SIG-M5 (cell line): ENCODE results near the gene ADAMTS18.
"Not testable (repeated sequence)": the region's sequence is repeated elsewhere in the genome, so short reads cannot be mapped to it uniquely, and the experiment has no call there.

Experiments
- DNase-seq: peaks from one replicate; lab custom pipeline; 2025; lab: John Stamatoyannopoulos, UW

The ADAMTS18 gene

GRCh38 chr16:77434530-77435271 is at the start of gene ADAMTS18:
Gene ADAMTS18, minus strand, starts transcription at chr16:77435034. Its CDS starts 339 bp downstream, at chr16:77434695.
- no peak for DNase-seq

GRCh38 chr16:77480681-77481315 is 46.0 kb upstream of the ADAMTS18 start:
- no peak for DNase-seq

- DNase-seq: no peak
Observed at GRCh38 chr16:77472262-77472661, 37.4 kb upstream of the ADAMTS18 start.

GRCh38 chr16:77470851-77471250 is 36.0 kb upstream of the ADAMTS18 start:
- DNase-seq: no peak

GRCh38 chr16:77469634-77470033 is 34.8 kb upstream of the ADAMTS18 start:
- no peak for DNase-seq

GRCh38 chr16:77468831-77469230 is 34.0 kb upstream of the ADAMTS18 start:
- no peak for DNase-seq

GRCh38 chr16:77467821-77468335 is 33.0 kb upstream of the ADAMTS18 start:
- no peak for DNase-seq

GRCh38 chr16:77463659-77464058 is 28.8 kb upstream of the ADAMTS18 start:
- not testable (repeated sequence) for DNase-seq

- no peak for DNase-seq
Observed at GRCh38 chr16:77462894-77463293, 28.1 kb upstream of the ADAMTS18 start.

GRCh38 chr16:77459534-77460254 is 24.9 kb upstream of the ADAMTS18 start:
- no peak for DNase-seq

GRCh38 chr16:77457046-77457445 is 22.2 kb upstream of the ADAMTS18 start:
- no peak for DNase-seq

- DNase-seq: no peak
Observed at GRCh38 chr16:77452243-77452642, 17.4 kb upstream of the ADAMTS18 start.

- DNase-seq: no peak
Observed at GRCh38 chr16:77450790-77451487, 16.1 kb upstream of the ADAMTS18 start.

- DNase-seq: no peak
Observed at GRCh38 chr16:77449208-77449607, 14.4 kb upstream of the ADAMTS18 start.

GRCh38 chr16:77445324-77445723 is 10.5 kb upstream of the ADAMTS18 start:
- DNase-seq: no peak

- DNase-seq: no peak
Observed at GRCh38 chr16:77444147-77444460, 9.3 kb upstream of the ADAMTS18 start.

- DNase-seq: no peak
Observed at GRCh38 chr16:77443357-77444146, 8.7 kb upstream of the ADAMTS18 start.

GRCh38 chr16:77442078-77442477 is 7.2 kb upstream of the ADAMTS18 start:
- no peak for DNase-seq

- no peak for DNase-seq
Observed at GRCh38 chr16:77439106-77439505, 4.3 kb upstream of the ADAMTS18 start.

GRCh38 chr16:77437859-77438258 is 3.0 kb upstream of the ADAMTS18 start:
- no peak for DNase-seq

- DNase-seq: no peak
Observed at GRCh38 chr16:77435272-77435820, 512 bp upstream of the ADAMTS18 start.
